Karpas-422 (cell line): ENCODE measurements around the gene XYLT1. TPM values are rescaled to one million over a fixed set of nuclear protein-coding genes. Genes with fewer than 3 reads are reported as not detected.

Experiments used
- DNase-seq: peaks from one replicate; pipeline ENCODE4 v3.0.0-alpha.2; 2015
- H2AFZ ChIP-seq: fragments of 200-600 bp; sonication (generic); 2 replicates; pipeline ENCODE4 v1.6.1; 2014; ENCODE audit warnings: antibody characterized with exemption, low read length, mixed read lengths
- H3K27ac ChIP-seq: fragments of 200-600 bp; sonication (generic); 2 replicates; pipeline ENCODE4 v1.5.1; 2014; ENCODE audit warnings: mild to moderate bottlenecking, low read length, moderate library complexity
- H3K27me3 ChIP-seq: fragments of 200-600 bp; sonication (generic); 2 replicates; pipeline ENCODE4 v1.6.1; 2014; ENCODE audit warnings: low read length, mixed read lengths
- H3K36me3 ChIP-seq: fragments of 200-600 bp; sonication (generic); 2 replicates; pipeline ENCODE4 v1.6.1; 2014; ENCODE audit warnings: low read length, mixed read lengths; ENCODE audit not compliant: insufficient read depth
- H3K4me1 ChIP-seq: fragments of 200-600 bp; sonication (generic); 2 replicates; pipeline ENCODE4 v1.6.1; 2014; ENCODE audit warnings: mild to moderate bottlenecking, low read length, mixed read lengths
- H3K4me2 ChIP-seq: fragments of 200-600 bp; sonication (generic); 2 replicates; pipeline ENCODE4 v1.6.1; 2014; ENCODE audit warnings: low read length, low read depth, mild to moderate bottlenecking; ENCODE audit not compliant: poor library complexity, severe bottlenecking
- H3K4me3 ChIP-seq: fragments of 200-600 bp; sonication (generic); 2 replicates; pipeline ENCODE4 v1.5.1; 2014; ENCODE audit warnings: mild to moderate bottlenecking, antibody characterized with exemption, low read length, mixed read lengths
- H3K79me2 ChIP-seq: fragments of 200-600 bp; sonication (generic); 2 replicates; pipeline ENCODE4 v1.6.1; 2014; ENCODE audit warnings: mild to moderate bottlenecking, low read length, mixed read lengths
- H3K9ac ChIP-seq: fragments of 200-600 bp; sonication (generic); 2 replicates; pipeline ENCODE4 v1.6.0; 2014; ENCODE audit warnings: low read length
- H3K9me2 ChIP-seq: fragments of 200-600 bp; sonication (generic), shearing (Covaris generic); replicated peaks from 2 replicates; pipeline ENCODE4 v1.6.0; 2014; ENCODE audit warnings: mild to moderate bottlenecking, low read length, moderate library complexity; ENCODE audit not compliant: insufficient read depth
- H3K9me3 ChIP-seq: fragments of 300-700, 200-600 bp; sonication (generic); 2 replicates; pipeline ENCODE4 v1.6.1; 2014; ENCODE audit warnings: low read length, mixed read lengths
- H4K20me1 ChIP-seq: fragments of 200-600 bp; sonication (generic); 2 replicates; pipeline ENCODE4 v1.6.1; 2014; ENCODE audit warnings: mild to moderate bottlenecking, antibody characterized with exemption, low read length, low read depth; ENCODE audit not compliant: insufficient read depth
- total RNA-seq: library from RNA; depleted of rRNA; stranded (reverse); fragments of >200 nt; shearing (Covaris generic); gene quantifications from 2 replicates; pipeline ENCODE4 v1.2.3, GENCODE V29; 2014; ENCODE audit warnings: low replicate concordance

The XYLT1 gene
- total RNA-seq, 1 experiment from 2014 or later = 11.8 TPM

- Histone ChIP-seq H3K4me1 (no peaks in the 10 kb centered on the region), H3K27ac (no peak overlapping the region), H2AFZ (no peak overlapping the region), H3K9me3 (no peaks in the 10 kb centered on the region), H3K27me3 (no peaks in the 10 kb centered on the region), H3K4me2 (no peak overlapping the region), H3K36me3 (no peaks in the 10 kb centered on the region), H3K79me2 (no peaks in the 10 kb centered on the region), H3K9ac (no peak overlapping the region), H4K20me1 (peaks cover 26% of the 10 kb centered on the region; the same call in 1 of the 2 replicates), H3K4me3 (no peak overlapping the region), H3K9me2 (no peaks in the 10 kb centered on the region)
- no peak for DNase-seq
Measured at GRCh38 chr16:17271687-17272086, 199.1 kb downstream of the XYLT1 start.

GRCh38 chr16:17270683-17271109 is 200.1 kb downstream of the XYLT1 start:
- H3K4me2 ChIP-seq = no peak overlapping the region
- H3K36me3 ChIP-seq = no peaks in the 10 kb centered on the region
- H3K4me3 ChIP-seq = no peak overlapping the region
- no peak overlapping the region for H2AFZ ChIP-seq
- no peaks in the 10 kb centered on the region for H3K4me1 ChIP-seq
- no peak overlapping the region for H3K27ac ChIP-seq
- H3K27me3 ChIP-seq = no peaks in the 10 kb centered on the region
- no peak for DNase-seq
- no peak overlapping the region for H3K9ac ChIP-seq
- H3K79me2 ChIP-seq = no peaks in the 10 kb centered on the region
- H3K9me2 ChIP-seq = no peaks in the 10 kb centered on the region
- peaks cover 28% of the 10 kb centered on the region; the same call in 1 of the 2 replicates for H4K20me1 ChIP-seq
- no peaks in the 10 kb centered on the region for H3K9me3 ChIP-seq

GRCh38 chr16:17270111-17270510 is 200.6 kb downstream of the XYLT1 start:
- H3K4me2 ChIP-seq = no peak overlapping the region
- no peak for DNase-seq
- H4K20me1 ChIP-seq = peaks cover 28% of the 10 kb centered on the region; the same call in 1 of the 2 replicates
- H2AFZ ChIP-seq = no peak overlapping the region
- no peaks in the 10 kb centered on the region for H3K27me3 ChIP-seq
- H3K79me2 ChIP-seq = no peaks in the 10 kb centered on the region
- H3K36me3 ChIP-seq = no peaks in the 10 kb centered on the region
- no peak overlapping the region for H3K4me3 ChIP-seq
- no peaks in the 10 kb centered on the region for H3K9me2 ChIP-seq
- H3K9ac ChIP-seq = no peak overlapping the region
- no peak overlapping the region for H3K27ac ChIP-seq
- H3K4me1 ChIP-seq = no peaks in the 10 kb centered on the region
- no peaks in the 10 kb centered on the region for H3K9me3 ChIP-seq

GRCh38 chr16:17269439-17269838 is 201.3 kb downstream of the XYLT1 start:
- Histone ChIP-seq H3K9me3 (no peaks in the 10 kb centered on the region), H3K4me1 (no peaks in the 10 kb centered on the region), H3K79me2 (no peaks in the 10 kb centered on the region), H3K36me3 (no peaks in the 10 kb centered on the region), H4K20me1 (peaks cover 28% of the 10 kb centered on the region; the same call in 1 of the 2 replicates), H3K4me2 (no peak overlapping the region), H3K4me3 (no peak overlapping the region), H3K9ac (no peak overlapping the region), H3K27me3 (no peaks in the 10 kb centered on the region), H3K27ac (no peak overlapping the region), H3K9me2 (no peaks in the 10 kb centered on the region), H2AFZ (no peak overlapping the region)
- DNase-seq = no peak

GRCh38 chr16:17266608-17267313 is 204.0 kb downstream of the XYLT1 start:
- peaks cover 22% of the 10 kb centered on the region; the same call in 1 of the 2 replicates for H4K20me1 ChIP-seq
- no peaks in the 10 kb centered on the region; the same call in 1 of the 2 replicates for H3K4me1 ChIP-seq
- H3K27ac ChIP-seq = no peak overlapping the region
- H2AFZ ChIP-seq = no peak overlapping the region
- no peak overlapping the region for H3K9ac ChIP-seq
- no peaks in the 10 kb centered on the region for H3K36me3 ChIP-seq
- H3K4me3 ChIP-seq = no peak overlapping the region
- H3K9me2 ChIP-seq = no peaks in the 10 kb centered on the region
- H3K9me3 ChIP-seq = no peaks in the 10 kb centered on the region
- DNase-seq = no peak
- no peaks in the 10 kb centered on the region for H3K79me2 ChIP-seq
- no peak overlapping the region for H3K4me2 ChIP-seq
- no peaks in the 10 kb centered on the region for H3K27me3 ChIP-seq

- Histone ChIP-seq H3K27ac (no peak overlapping the region), H3K27me3 (no peaks in the 10 kb centered on the region), H4K20me1 (0 out of 2 replicates have a peak, but pooled peaks cover 9% of the 10 kb centered on the region), H3K4me1 (peaks cover 3% of the 10 kb centered on the region; the same call in 1 of the 2 replicates), H3K4me3 (no peak overlapping the region), H3K36me3 (no peaks in the 10 kb centered on the region), H3K9me3 (no peaks in the 10 kb centered on the region), H3K4me2 (no peak overlapping the region), H3K79me2 (no peaks in the 10 kb centered on the region), H2AFZ (no peak overlapping the region), H3K9me2 (no peaks in the 10 kb centered on the region), H3K9ac (no peak overlapping the region)
- no peak for DNase-seq
Measured at GRCh38 chr16:17265154-17265553, 205.6 kb downstream of the XYLT1 start.

- no peak for DNase-seq
- H3K9me3 ChIP-seq = no peaks in the 10 kb centered on the region
- H3K27ac ChIP-seq = no peak overlapping the region
- no peak overlapping the region for H3K4me2 ChIP-seq
- no peaks in the 10 kb centered on the region for H3K36me3 ChIP-seq
- no peaks in the 10 kb centered on the region for H3K9me2 ChIP-seq
- no peak overlapping the region for H3K9ac ChIP-seq
- no peaks in the 10 kb centered on the region for H3K27me3 ChIP-seq
- H3K4me3 ChIP-seq = no peak overlapping the region
- no peaks in the 10 kb centered on the region for H3K79me2 ChIP-seq
- H2AFZ ChIP-seq = no peak overlapping the region
- H3K4me1 ChIP-seq = peaks cover 3% of the 10 kb centered on the region; the same call in 1 of the 2 replicates
- no peaks in the 10 kb centered on the region; the same call in 1 of the 2 replicates for H4K20me1 ChIP-seq
Measured at GRCh38 chr16:17261197-17261858, 209.4 kb downstream of the XYLT1 start.

- no peak overlapping the region for H2AFZ ChIP-seq
- H3K4me2 ChIP-seq = no peak overlapping the region
- H3K9me3 ChIP-seq = no peaks in the 10 kb centered on the region
- no peaks in the 10 kb centered on the region for H3K9me2 ChIP-seq
- H3K27ac ChIP-seq = no peak overlapping the region
- peaks cover 3% of the 10 kb centered on the region; the same call in 1 of the 2 replicates for H3K4me1 ChIP-seq
- H3K36me3 ChIP-seq = no peaks in the 10 kb centered on the region
- H4K20me1 ChIP-seq = no peaks in the 10 kb centered on the region; the same call in 1 of the 2 replicates
- no peak overlapping the region for H3K4me3 ChIP-seq
- no peaks in the 10 kb centered on the region for H3K27me3 ChIP-seq
- DNase-seq = no peak
- H3K9ac ChIP-seq = no peak overlapping the region
- no peaks in the 10 kb centered on the region for H3K79me2 ChIP-seq
Measured at GRCh38 chr16:17260276-17260849, 210.4 kb downstream of the XYLT1 start.
